ENCODE measurements around the gene KRTAP10-7.
"Not testable (repeated sequence)": the region's sequence is repeated elsewhere in the genome, so short reads cannot be mapped to it uniquely, and the experiment has no call there.

The KRTAP10-7 gene

GRCh38 chr21:44637018-44637850, 36.8 kb downstream of the KRTAP10-7 start, which contains the start of gene KRTAP10-10:
Gene KRTAP10-10, plus strand, starts transcription at chr21:44637356. Its CDS starts 62 bp downstream, at chr21:44637418.
- no peak for DNase-seq

GRCh38 chr21:44637851-44638348, 37.5 kb downstream of the KRTAP10-7 start:
- DNase-seq = not testable (repeated sequence)

GRCh38 chr21:44638506-44639330, 38.3 kb downstream of the KRTAP10-7 start:
- not testable (repeated sequence) for DNase-seq

- DNase-seq = no peak
These were observed 38.9 kb downstream of the KRTAP10-7 start for GRCh38 chr21:44639331-44639655.

- DNase-seq = no peak
These were observed 40.4 kb downstream of the KRTAP10-7 start for GRCh38 chr21:44640761-44641160.

GRCh38 chr21:44643741-44644310, 43.4 kb downstream of the KRTAP10-7 start:
- DNase-seq = no peak

- no peak for DNase-seq
These were observed 44.5 kb downstream of the KRTAP10-7 start for GRCh38 chr21:44644878-44645277.

GRCh38 chr21:44646366-44647221, 46.2 kb downstream of the KRTAP10-7 start, which contains the start of gene KRTAP10-11:
Gene KRTAP10-11, plus strand, starts transcription at chr21:44646414. Its CDS starts 45 bp downstream, at chr21:44646459.
- not testable (repeated sequence) for DNase-seq

- no peak for DNase-seq
These were observed 46.8 kb downstream of the KRTAP10-7 start for GRCh38 chr21:44647222-44647552.

- no peak for DNase-seq
These were observed 48.3 kb downstream of the KRTAP10-7 start for GRCh38 chr21:44648557-44649311.

GRCh38 chr21:44649521-44650100, 49.2 kb downstream of the KRTAP10-7 start:
- no peak for DNase-seq

GRCh38 chr21:44650265-44650972, 50.0 kb downstream of the KRTAP10-7 start:
- DNase-seq = no peak

GRCh38 chr21:44650973-44651675, 50.7 kb downstream of the KRTAP10-7 start:
- no peak for DNase-seq

Data from NCI-H2171 (cell line).